Hepatocyte (in vitro differentiated cells): ENCODE measurements around the gene LONP1. TPM values are rescaled to one million over a fixed set of nuclear protein-coding genes. Genes with fewer than 3 reads are reported as not detected.

Experiments used
- DNase-seq: peaks from one replicate; pipeline ENCODE4 v3.0.0-alpha.2; 2016; ENCODE audit warnings: low spot score
- H2AFZ ChIP-seq: fragments of 200-600 bp; sonication (generic); 2 replicates; pipeline ENCODE4 v1.6.0; 2016; ENCODE audit warnings: antibody characterized with exemption, mild to moderate bottlenecking
- H3K27ac ChIP-seq: fragments of 200-600 bp; sonication (generic); 2 replicates; pipeline ENCODE4 v1.5.1; 2016; ENCODE audit warnings: mild to moderate bottlenecking
- H3K27me3 ChIP-seq: fragments of 200-600 bp; sonication (generic); 2 replicates; pipeline ENCODE4 v1.6.1; 2016
- H3K36me3 ChIP-seq: fragments of 200-600 bp; sonication (generic); replicated peaks from 2 replicates; pipeline ENCODE4 v1.5.1; 2016; ENCODE audit warnings: low read depth; ENCODE audit not compliant: insufficient read depth
- H3K4me1 ChIP-seq: fragments of 200-600 bp; sonication (generic); 2 replicates; pipeline ENCODE4 v1.5.1; 2016; ENCODE audit warnings: mild to moderate bottlenecking, moderate library complexity; ENCODE audit not compliant: insufficient read depth
- H3K4me2 ChIP-seq: fragments of 200-600 bp; sonication (generic); 2 replicates; pipeline ENCODE4 v1.6.0; 2016
- H3K4me3 ChIP-seq: fragments of 200-600 bp; sonication (generic); 2 replicates; pipeline ENCODE4 v1.5.1; 2016; ENCODE audit warnings: mild to moderate bottlenecking
- H3K79me2 ChIP-seq: fragments of 200-600 bp; sonication (generic); 2 replicates; pipeline ENCODE4 v1.6.0; 2017; ENCODE audit warnings: mild to moderate bottlenecking
- H3K9me2 ChIP-seq: fragments of 200-600 bp; sonication (generic); replicated peaks from 2 replicates; pipeline ENCODE4 v1.6.0; 2017; ENCODE audit warnings: mild to moderate bottlenecking; ENCODE audit not compliant: insufficient read depth
- H3K9me3 ChIP-seq: fragments of 200-600 bp; sonication (generic); 2 replicates; pipeline ENCODE4 v1.5.1; 2016; ENCODE audit warnings: low read depth, mild to moderate bottlenecking
- H4K20me1 ChIP-seq: fragments of 200-600 bp; sonication (generic); 2 replicates; pipeline ENCODE4 v1.6.0; 2016; ENCODE audit warnings: mild to moderate bottlenecking; ENCODE audit not compliant: insufficient read depth, poor library complexity, severe bottlenecking
- CTCF ChIP-seq: fragments of 200-600 bp; sonication (generic); IDR thresholded peaks from 2 replicates; pipeline ENCODE4 v1.5.1; 2016; ENCODE audit warnings: antibody characterized with exemption, mild to moderate bottlenecking; ENCODE audit not compliant: poor library complexity
- EZH2 ChIP-seq: fragments of 200-600 bp; sonication (generic); IDR thresholded peaks from 2 replicates; pipeline ENCODE4 v1.6.1; 2016; ENCODE audit warnings: antibody characterized with exemption, mild to moderate bottlenecking, borderline replicate concordance
- EZH2phosphoT487 ChIP-seq: fragments of 200-600 bp; sonication (generic); IDR thresholded peaks from one replicate; pipeline ENCODE4 v1.6.1; 2018; ENCODE audit warnings: antibody characterized with exemption, mild to moderate bottlenecking, low read depth, moderate library complexity; ENCODE audit not compliant: unreplicated experiment, severe bottlenecking
- WGBS: methylation state at CpG from one replicate; pipeline ENCODE4 v1.1.6; 2016; ENCODE audit warnings: low lambda C conversion rate; ENCODE audit errors: missing lambda C conversion rate; 5-methylcytosine and 5-hydroxymethylcytosine counted together
- polyA plus RNA-seq: library from polyadenylated mRNA; unstranded; fragments of >200 nt; fragmentation: Nextera tagmentation; extraction: Ambion mirVana; gene quantifications from 2 replicates; pipeline ENCODE4 v1.2.1, GENCODE V29; 2016
- total RNA-seq: library from RNA; depleted of rRNA; stranded (reverse); fragments of >200 nt; gene quantifications from 2 replicates; pipeline ENCODE4 v1.2.3, GENCODE V29; 2014

The LONP1 gene
- total and polyA plus RNA-seq, 2 experiments from 2014 or later = 63.0 to 79.2 TPM

DNA sequence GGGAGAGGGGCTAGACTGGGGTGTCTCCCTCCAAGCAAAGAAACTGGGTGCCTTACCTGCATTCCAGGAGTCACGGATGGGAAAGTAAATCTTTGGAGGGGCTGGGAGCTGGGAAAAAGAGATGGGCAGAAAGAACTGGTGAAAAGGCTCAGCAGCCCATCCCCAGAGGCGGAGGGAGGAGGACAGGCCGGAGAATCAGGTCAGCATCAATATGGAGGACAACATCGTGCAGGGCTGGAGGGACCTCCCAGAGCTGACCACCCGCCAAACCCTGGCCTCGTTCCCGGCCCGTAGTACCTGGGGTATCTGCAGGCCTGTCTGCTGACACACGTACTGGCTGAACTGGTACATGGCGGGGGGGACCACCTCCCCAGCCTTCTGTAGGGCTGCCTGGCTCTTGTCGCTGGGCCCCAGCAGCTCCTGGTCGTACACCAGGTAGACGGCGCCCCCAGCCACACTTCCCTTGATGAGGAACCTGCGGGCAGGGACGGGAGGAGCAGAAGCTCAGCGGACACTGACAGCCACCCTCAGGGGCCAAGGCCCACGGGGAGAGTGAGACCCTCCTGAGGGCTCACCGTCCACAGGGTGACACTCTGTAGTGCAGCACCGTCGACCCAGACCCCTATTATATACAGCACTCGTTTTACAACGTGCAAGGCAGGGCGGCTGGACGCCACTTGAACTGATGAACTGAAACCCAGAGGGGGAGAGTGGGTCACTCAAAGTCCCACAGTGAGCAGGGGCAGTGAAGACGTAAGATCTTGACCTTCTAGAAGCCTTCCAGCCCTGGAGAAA, 40.5 kb downstream of the LONP1 start:
- Histone ChIP-seq H3K9me2 (no peaks in the 10 kb centered on the region), H3K36me3 (no peaks in the 10 kb centered on the region), H3K4me2 (peak overlapping the region; percentile 91), H3K79me2 (peaks cover 13% of the 10 kb centered on the region), H2AFZ (peak overlapping the region; percentile 51), H3K27me3 (no peaks in the 10 kb centered on the region), H3K27ac (peak overlapping the region; percentile 77), H4K20me1 (no peaks in the 10 kb centered on the region), H3K9me3 (no peaks in the 10 kb centered on the region), H3K4me1 (no peaks in the 10 kb centered on the region), H3K4me3 (peak overlapping the region; percentile 63)
- DNase-seq = peak; percentile 19
- WGBS = 45% methylated on average over 26 of the region's 26 CpGs
- no peak for TF ChIP-seq EZH2
- TF ChIP-seq CTCF = no peak
- TF ChIP-seq EZH2phosphoT487 = no peak

DNA sequence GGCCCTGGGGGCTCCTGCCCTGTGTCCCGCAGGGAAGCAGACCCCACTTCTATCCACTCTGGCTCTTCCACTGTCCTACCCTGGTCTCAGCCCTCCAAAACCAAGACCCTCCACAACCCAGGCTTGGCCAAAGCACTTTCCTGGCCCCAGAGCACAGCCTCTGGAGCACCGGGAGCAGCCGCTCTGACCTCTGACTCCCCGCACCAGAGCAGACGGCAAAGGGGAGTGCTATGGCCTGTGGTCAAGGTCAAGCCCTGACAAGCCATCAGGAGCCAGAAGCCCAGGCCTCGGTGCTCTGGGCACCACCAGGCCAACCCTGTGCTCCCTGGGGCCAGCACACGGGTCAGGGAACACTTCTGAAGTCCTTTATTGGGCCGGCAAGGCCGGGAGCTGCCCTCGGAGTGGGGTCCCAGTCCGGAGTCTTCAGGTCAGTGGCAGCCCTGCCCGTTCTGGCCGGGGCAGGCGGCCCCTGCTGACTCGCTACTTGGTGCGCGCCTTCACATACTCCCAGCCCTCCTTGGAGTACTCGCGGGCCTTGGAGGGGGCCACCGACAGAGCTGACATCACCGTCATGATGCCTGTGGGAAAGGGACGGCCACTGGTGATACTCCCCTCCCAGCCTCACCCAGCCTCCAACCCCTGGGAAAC, 41.8 kb downstream of the LONP1 start:
- Histone ChIP-seq H2AFZ (no peak overlapping the region), H4K20me1 (no peaks in the 10 kb centered on the region), H3K36me3 (no peaks in the 10 kb centered on the region), H3K9me2 (no peaks in the 10 kb centered on the region), H3K4me1 (no peaks in the 10 kb centered on the region), H3K79me2 (peaks cover 13% of the 10 kb centered on the region), H3K9me3 (no peaks in the 10 kb centered on the region), H3K4me2 (no peak overlapping the region), H3K4me3 (no peak overlapping the region), H3K27me3 (no peaks in the 10 kb centered on the region), H3K27ac (no peak overlapping the region)
- WGBS = 95% methylated on average over 22 of the region's 22 CpGs
- TF ChIP-seq CTCF (no peak), EZH2phosphoT487 (no peak), EZH2 (no peak)
- no peak for DNase-seq

DNA sequence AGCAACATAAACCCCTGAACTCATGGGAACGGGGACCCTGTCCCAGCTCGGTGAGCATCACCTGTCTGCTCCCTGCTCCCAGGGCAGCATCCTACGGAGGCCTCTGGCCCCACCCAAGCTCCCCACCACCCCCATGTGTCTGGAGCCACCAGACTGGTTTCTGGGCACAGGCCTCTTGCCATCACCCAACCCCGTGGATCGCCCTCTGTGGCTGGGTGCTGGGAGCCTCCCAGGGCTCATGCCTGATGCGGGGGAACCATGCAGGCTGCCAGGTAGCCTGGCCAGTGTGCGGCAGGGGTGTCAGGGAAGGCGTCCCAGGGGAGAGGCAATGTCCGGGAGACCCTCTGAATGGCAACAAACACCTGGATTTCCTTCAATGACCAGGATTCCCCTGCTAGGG, 42.4 kb downstream of the LONP1 start:
- DNase-seq = no peak
- Histone ChIP-seq H3K27me3 (no peaks in the 10 kb centered on the region), H2AFZ (no peak overlapping the region), H3K79me2 (peaks cover 13% of the 10 kb centered on the region), H3K27ac (no peak overlapping the region), H3K4me1 (no peaks in the 10 kb centered on the region), H3K36me3 (no peaks in the 10 kb centered on the region), H4K20me1 (no peaks in the 10 kb centered on the region), H3K9me2 (no peaks in the 10 kb centered on the region), H3K4me3 (no peak overlapping the region), H3K4me2 (no peak overlapping the region), H3K9me3 (no peaks in the 10 kb centered on the region)
- 96% methylated on average over 8 of the region's 9 CpGs for WGBS
- no peak for TF ChIP-seq EZH2phosphoT487
- no peak for TF ChIP-seq EZH2
- no peak for TF ChIP-seq CTCF
